Measurements from ENCODE around the gene AASDH.

DNA sequence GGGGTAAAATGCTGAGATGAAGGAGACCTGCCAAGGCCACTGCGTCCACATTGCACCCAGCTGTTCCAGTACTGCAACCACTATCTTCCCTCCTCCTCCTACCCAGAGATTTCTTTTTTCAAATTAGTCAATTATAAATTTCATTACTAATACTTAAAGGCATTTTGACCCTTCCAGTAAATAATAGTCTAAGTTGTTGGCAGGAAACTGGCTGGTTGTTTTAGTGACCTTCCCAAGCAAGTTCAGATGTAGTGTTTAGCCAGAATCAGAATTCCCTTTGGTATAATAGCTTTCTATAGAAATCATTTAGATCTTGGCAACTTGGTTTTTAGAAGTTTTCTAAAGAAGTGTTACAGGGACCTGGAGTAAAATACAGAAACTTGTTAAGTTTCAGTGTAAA is 66.0 kb downstream of the AASDH start:
- TF ChIP-seq, protein P1, sequence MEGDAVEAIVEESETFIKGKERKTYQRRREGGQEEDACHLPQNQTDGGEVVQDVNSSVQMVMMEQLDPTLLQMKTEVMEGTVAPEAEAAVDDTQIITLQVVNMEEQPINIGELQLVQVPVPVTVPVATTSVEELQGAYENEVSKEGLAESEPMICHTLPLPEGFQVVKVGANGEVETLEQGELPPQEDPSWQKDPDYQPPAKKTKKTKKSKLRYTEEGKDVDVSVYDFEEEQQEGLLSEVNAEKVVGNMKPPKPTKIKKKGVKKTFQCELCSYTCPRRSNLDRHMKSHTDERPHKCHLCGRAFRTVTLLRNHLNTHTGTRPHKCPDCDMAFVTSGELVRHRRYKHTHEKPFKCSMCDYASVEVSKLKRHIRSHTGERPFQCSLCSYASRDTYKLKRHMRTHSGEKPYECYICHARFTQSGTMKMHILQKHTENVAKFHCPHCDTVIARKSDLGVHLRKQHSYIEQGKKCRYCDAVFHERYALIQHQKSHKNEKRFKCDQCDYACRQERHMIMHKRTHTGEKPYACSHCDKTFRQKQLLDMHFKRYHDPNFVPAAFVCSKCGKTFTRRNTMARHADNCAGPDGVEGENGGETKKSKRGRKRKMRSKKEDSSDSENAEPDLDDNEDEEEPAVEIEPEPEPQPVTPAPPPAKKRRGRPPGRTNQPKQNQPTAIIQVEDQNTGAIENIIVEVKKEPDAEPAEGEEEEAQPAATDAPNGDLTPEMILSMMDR (IDR thresholded peaks at IDR 0.05) = no peak
- TF ChIP-seq, protein P2, sequence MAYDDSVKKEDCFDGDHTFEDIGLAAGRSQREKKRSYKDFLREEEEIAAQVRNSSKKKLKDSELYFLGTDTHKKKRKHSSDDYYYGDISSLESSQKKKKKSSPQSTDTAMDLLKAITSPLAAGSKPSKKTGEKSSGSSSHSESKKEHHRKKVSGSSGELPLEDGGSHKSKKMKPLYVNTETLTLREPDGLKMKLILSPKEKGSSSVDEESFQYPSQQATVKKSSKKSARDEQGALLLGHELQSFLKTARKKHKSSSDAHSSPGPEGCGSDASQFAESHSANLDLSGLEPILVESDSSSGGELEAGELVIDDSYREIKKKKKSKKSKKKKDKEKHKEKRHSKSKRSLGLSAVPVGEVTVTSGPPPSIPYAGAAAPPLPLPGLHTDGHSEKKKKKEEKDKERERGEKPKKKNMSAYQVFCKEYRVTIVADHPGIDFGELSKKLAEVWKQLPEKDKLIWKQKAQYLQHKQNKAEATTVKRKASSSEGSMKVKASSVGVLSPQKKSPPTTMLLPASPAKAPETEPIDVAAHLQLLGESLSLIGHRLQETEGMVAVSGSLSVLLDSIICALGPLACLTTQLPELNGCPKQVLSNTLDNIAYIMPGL (CRISPR knock-in tag; IDR thresholded peaks at IDR 0.05; ENCODE audit: borderline replicate concordance) = no peak
- TF ChIP-seq, protein P3, sequence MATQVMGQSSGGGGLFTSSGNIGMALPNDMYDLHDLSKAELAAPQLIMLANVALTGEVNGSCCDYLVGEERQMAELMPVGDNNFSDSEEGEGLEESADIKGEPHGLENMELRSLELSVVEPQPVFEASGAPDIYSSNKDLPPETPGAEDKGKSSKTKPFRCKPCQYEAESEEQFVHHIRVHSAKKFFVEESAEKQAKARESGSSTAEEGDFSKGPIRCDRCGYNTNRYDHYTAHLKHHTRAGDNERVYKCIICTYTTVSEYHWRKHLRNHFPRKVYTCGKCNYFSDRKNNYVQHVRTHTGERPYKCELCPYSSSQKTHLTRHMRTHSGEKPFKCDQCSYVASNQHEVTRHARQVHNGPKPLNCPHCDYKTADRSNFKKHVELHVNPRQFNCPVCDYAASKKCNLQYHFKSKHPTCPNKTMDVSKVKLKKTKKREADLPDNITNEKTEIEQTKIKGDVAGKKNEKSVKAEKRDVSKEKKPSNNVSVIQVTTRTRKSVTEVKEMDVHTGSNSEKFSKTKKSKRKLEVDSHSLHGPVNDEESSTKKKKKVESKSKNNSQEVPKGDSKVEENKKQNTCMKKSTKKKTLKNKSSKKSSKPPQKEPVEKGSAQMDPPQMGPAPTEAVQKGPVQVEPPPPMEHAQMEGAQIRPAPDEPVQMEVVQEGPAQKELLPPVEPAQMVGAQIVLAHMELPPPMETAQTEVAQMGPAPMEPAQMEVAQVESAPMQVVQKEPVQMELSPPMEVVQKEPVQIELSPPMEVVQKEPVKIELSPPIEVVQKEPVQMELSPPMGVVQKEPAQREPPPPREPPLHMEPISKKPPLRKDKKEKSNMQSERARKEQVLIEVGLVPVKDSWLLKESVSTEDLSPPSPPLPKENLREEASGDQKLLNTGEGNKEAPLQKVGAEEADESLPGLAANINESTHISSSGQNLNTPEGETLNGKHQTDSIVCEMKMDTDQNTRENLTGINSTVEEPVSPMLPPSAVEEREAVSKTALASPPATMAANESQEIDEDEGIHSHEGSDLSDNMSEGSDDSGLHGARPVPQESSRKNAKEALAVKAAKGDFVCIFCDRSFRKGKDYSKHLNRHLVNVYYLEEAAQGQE (IDR thresholded peaks at IDR 0.05) = no peak
- no peak for TF ChIP-seq CEBPB (IDR thresholded peaks at IDR 0.05)
- TF ChIP-seq POLR2A (IDR thresholded peaks at IDR 0.05; ENCODE audit: low read length) = no peak
- no peak for TF ChIP-seq RAD21 (conservative IDR thresholded peaks at IDR 0.05 in 1 of 2, IDR thresholded peaks at IDR 0.05 in 1 of 2)
- no peak for TF ChIP-seq MAZ (IDR thresholded peaks at IDR 0.05; ENCODE audit: borderline replicate concordance, low read depth, low read length)
- TF ChIP-seq SREBF2 (IDR thresholded peaks at IDR 0.05) = no peak
- no peak for TF ChIP-seq MYC (IDR thresholded peaks at IDR 0.05; ENCODE audit: borderline replicate concordance, low read length)
